ENCODE measurements around the gene C3orf62.

The C3orf62 gene

DNA sequence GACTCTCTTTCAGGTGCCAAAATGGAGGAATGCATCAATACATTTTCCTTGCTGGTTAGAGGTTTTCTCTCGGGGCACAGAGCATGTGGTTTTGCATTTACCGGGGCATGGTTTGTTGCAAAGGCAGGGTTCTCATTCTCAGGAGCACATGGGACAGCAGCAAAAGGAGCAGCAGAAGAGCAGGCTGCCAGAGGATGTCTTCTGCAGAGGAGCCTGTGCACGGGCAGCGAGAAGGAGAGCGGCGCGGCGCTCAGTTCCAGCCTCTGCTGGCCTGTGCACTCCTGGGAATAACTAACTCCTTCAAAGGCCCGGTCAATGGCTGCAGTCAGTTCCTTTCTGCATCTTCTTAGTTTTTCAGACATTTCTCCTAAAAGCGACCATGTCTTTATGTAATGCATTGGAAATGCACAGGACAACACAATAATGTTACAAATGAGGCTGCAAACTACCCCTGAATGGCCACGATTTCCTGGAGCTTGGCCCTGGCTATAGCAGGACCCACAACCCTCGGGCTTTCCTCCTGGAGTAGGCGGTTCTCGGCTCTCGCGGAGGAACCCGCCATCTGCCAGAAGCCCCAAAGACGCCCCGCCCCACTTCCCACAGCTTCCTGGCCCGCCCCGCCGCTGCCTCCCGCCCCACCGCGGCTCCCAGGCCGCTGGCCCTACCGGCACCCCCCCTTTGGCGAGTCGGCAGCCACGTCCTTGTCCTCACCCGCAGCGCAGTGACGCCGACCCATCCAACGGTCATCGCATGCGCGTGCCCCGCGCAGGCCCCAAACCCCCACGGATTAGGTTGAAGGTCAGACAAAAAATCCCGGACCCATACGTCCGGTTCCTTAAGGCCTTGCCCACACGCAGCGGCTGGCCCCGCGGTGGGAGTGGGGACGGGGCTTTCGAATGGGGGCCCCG is at the start of gene C3orf62:
C3orf62 (minus strand) TSS at position 758 of the 908 bp plus-strand sequence; CDS start at position 398, 360 bp downstream.
- DNase-seq = no peak

GRCh38 chr3:49324768-49325167 is 47.7 kb upstream of the C3orf62 start:
- DNase-seq = no peak

DNA sequence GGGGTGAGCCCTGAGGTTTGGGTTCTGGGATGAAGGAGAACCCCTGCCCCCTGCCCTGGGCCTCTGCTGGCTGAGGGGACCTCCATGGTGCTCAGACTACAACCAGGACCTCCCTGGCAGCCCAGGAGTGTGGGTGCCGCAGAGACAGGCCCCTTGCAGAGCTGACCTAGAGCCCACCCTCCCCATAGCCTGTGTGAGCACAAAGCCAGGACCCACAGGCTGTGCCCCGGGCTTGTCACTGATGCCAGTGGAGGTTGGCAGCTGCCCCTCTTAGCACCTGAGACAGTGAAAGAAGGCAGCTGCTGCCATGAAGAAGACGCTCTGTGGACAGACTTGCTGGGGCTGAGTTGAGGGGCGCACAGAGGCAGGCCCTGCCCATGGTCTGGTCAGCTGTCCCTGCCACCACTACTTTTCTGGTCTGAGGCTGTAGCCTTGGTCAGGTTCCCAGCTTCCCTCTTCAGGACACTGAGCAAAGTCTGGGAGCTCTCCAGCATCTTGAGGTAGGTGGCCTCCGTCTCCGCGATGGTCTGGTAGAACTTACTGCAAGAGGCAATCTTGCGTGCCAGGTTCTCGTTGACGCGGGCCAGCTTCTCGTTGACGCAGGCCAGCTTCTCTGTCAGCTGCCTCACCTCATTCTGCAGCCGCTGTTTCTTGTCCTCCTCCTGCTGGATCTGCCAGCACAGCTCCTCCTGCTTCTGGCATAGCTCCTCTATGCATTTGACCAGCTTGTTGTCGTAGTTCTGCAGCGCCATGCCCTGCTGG is 39.8 kb upstream of the C3orf62 start:
- DNase-seq = no peak

- no peak for DNase-seq
Observed at GRCh38 chr3:49313896-49314688, 37.1 kb upstream of the C3orf62 start.

- no peak for DNase-seq
Observed at GRCh38 chr3:49311283-49311682, 34.3 kb upstream of the C3orf62 start.

DNA sequence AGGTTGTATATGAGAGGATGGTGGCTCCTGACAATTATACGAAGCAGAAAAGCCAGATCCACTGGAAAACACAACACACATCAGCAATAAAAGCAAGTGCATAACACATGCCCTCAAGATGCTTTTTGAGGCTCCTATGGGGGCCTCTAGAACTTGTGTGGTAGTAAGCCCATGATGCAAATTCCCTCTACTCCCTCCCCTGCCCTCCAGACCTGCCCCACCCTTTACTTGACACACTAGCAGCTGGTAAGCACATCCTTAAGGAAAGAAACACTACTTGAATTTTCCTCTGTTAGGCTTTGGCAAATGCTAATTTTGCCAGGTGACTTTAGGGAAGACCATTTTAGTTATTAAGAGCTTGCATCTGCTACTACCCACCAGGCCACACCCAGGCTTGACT is 33.6 kb upstream of the C3orf62 start:
- no peak for DNase-seq

GRCh38 chr3:49305608-49306007 is 28.6 kb upstream of the C3orf62 start:
- DNase-seq = no peak

DNA sequence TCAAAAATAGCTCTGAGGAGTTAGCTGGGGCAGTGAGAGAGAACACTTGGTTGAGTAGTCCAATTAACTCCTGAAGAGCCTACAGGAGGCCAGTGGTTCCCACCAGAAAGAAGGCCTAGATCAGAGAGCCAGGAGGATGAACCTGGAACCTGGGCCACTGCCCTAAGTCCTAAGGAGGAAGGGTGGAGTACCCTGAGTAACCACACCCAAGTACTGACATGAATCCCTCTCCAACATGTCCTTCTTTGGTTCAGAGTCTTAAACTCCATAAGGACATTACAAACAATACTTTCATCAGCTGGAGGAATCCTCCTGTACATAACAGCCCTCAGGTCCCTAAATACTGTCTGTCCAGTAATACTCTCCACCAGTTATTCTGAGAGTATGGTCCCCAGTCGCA is 25.6 kb upstream of the C3orf62 start:
- no peak for DNase-seq

GRCh38 chr3:49300595-49300994 is 23.6 kb upstream of the C3orf62 start:
- DNase-seq = no peak

DNA sequence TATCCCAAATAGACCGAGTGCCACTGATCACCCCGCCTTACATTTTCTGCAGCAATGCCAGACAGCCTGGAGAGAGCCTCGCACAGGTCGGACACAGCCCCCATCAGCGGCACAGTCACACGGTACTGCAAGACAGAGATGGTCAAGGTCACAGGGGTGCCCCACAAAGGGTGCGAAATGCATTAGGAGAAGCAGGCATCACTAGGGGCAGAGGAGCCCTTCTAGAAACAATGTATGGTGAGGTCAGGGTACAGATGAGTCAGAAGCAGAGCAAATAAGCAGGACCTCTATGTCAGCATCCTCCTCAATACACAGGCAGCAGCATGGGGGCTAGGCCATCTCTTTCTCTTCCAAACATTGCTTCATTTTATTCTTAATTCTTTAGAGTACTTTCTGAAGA is 21.5 kb upstream of the C3orf62 start:
- no peak for DNase-seq

DNA sequence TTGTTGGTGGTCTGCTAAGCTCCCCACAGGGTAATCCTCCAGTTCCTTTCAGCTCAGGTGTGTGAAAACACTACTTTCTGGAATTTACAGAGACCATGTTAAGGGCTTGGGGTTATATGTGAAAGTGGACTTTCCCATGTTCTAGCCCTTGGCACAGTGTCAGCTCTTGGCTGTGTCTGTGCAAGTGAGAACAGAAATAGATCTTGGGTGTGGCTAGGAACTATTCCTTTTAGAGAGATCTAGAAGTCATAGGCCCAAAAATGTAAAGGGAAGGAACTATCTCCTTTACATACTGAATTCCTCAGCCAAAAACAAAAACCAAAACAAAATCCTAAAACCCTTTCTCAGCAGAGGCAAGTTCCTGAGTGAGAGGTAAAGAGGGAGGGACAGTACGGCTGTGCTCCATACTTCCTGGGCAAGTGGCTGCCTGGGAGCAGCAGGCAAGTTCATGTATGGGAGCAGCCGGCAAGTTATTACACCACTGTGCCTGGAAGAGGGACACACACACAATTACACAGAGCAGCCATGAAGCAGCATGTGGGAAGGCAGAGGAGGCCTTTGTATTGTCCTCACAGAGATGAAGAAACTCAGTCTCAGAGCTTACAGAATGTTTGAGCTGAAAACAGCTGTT is 19.9 kb upstream of the C3orf62 start:
- DNase-seq = no peak

- DNase-seq = no peak
Observed at GRCh38 chr3:49295489-49296058, 18.5 kb upstream of the C3orf62 start.

DNA sequence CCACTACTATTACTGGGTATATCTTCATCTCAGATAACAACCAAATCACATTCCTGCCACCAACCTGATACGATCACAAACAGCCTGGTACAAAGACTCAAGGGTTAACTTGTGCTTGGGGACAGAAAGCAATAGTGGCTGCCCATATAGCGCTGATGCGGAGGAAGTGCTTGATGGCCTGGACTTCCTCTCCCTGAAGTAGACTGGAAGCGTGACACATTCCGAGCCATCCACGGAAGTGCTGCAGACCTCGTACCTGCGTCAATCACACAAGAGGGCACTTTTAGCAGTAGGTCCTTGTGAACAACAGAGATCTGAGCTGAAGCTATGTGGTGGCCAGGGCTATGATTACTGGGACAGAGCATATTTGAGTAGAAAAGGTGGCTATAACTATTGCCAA is 17.3 kb upstream of the C3orf62 start:
- DNase-seq = no peak

DNA sequence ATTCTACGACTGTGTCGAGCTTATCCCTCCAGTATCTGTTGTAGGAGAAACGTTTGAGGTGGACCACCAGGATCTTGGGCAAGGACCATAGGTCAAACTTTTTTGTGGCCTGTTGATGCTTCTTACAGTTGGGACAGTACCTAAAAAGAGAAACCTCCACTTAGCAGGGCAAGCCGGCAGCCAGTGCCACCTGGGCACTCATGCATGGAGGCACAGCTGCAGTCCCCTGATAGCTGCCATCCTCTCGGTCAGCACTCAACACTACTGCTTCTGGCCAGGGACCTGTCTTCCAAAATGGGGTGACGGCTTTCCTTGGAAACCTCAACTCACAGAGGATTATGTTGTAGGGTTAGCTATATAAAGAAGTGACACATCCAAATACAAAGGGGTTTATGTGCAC is 7.0 kb upstream of the C3orf62 start:
- no peak for DNase-seq

GRCh38 chr3:49279376-49279775 is 2.3 kb upstream of the C3orf62 start:
- DNase-seq = no peak

GRCh38 chr3:49278548-49278947 is 1.5 kb upstream of the C3orf62 start:
- no peak for DNase-seq

GRCh38 chr3:49277383-49277775 is 347 bp upstream of the C3orf62 start:
- no peak for DNase-seq

- no peak for DNase-seq
Observed at GRCh38 chr3:49273825-49274532, 3.1 kb downstream of the C3orf62 start.

DNA sequence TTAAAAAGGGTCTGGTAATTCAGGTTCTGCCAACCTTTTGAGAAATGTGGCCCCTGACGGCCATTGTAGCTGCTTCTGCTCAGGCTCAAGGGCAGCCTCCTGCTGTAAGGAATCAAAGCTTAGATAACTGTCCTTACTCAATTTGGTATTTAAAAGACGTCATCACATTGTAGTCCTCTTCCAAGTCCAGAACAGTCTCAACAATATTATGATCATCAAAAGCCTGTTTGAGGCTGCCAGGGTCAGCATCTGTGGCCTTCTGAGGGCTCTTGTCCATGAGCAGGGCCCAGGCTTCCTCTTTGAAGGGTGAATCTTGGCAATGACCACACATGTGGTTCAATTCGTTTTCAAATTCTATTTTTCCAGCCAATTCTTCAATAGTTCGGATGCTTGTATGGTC is 6.0 kb downstream of the C3orf62 start:
- no peak for DNase-seq

DNA sequence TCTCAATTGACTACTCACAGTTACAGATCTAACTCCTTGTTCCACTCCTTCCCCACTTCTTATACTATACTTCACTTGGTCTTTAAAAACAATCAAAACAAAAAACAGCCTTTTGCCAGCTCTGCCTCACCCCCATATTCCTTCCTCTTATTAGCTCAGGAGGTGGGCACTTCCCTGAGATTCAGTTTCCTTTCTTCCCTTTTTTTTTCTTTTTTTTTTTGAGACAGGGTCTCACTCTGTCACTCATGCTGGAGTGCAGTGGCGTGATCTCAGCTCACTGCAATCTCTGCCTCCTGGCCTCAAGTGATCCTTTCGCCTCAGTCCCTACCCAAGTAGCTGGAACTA is 6.9 kb downstream of the C3orf62 start:
- no peak for DNase-seq

- DNase-seq = no peak
Observed at GRCh38 chr3:49269443-49270155, 7.4 kb downstream of the C3orf62 start.

Measured in NCI-H1694 (cell line).